SU-DHL-6 (cell line): Measurements from ENCODE around the gene PLA2G6.
"Not testable (repeated sequence)": the region's sequence is repeated elsewhere in the genome, so short reads cannot be mapped to it uniquely, and the experiment has no call there.

Experiments
- H2AFZ ChIP-seq: fragments of 200-600 bp; sonication (generic); 2 replicates; pipeline ENCODE4 v1.6.1; 2014; ENCODE audit warnings: low read depth, mild to moderate bottlenecking, moderate library complexity, mixed read lengths, antibody characterized with exemption, low read length; ENCODE audit not compliant: severe bottlenecking
- H3F3A ChIP-seq: fragments of 200-600 bp; shearing (Covaris generic); 2 replicates; pipeline ENCODE4 v1.6.0; 2016; ENCODE audit warnings: antibody characterized with exemption, mild to moderate bottlenecking; ENCODE audit not compliant: insufficient read depth
- H3K27ac ChIP-seq: fragments of 200-600 bp; sonication (generic); 2 replicates; pipeline ENCODE4 v1.5.1; 2016; ENCODE audit warnings: low read depth, mild to moderate bottlenecking, low read length, moderate library complexity, mixed read lengths
- H3K27me3 ChIP-seq: fragments of 200-600 bp; sonication (generic), shearing (Covaris generic); 2 replicates; pipeline ENCODE4 v1.6.0; 2014; ENCODE audit warnings: mild to moderate bottlenecking, low read length
- H3K36me3 ChIP-seq: fragments of 200-600 bp; sonication (generic); 2 replicates; pipeline ENCODE4 v1.6.1; 2014; ENCODE audit warnings: mild to moderate bottlenecking, low read length, mixed read lengths
- H3K4me2 ChIP-seq: fragments of 300-600, 200-600 bp; shearing (Covaris generic), sonication (generic); 2 replicates; pipeline ENCODE4 v1.6.0; 2014; ENCODE audit warnings: low read length, low read depth, mild to moderate bottlenecking; ENCODE audit not compliant: poor library complexity, severe bottlenecking
- H3K4me3 ChIP-seq: fragments of 200-600 bp; sonication (generic); 2 replicates; pipeline ENCODE4 v1.5.1; 2014; ENCODE audit warnings: antibody characterized with exemption, low read length, mild to moderate bottlenecking, mixed read lengths; ENCODE audit not compliant: insufficient read depth, poor library complexity, severe bottlenecking
- H3K79me2 ChIP-seq: fragments of 200-600 bp; sonication (generic); 2 replicates; pipeline ENCODE4 v1.6.1; 2014; ENCODE audit warnings: mild to moderate bottlenecking, low read length, moderate library complexity; ENCODE audit not compliant: insufficient read depth
- H3K9ac ChIP-seq: fragments of 200-600 bp; sonication (generic); 2 replicates; pipeline ENCODE4 v1.7.0; 2014; ENCODE audit warnings: mild to moderate bottlenecking, low read length
- H3K9me2 ChIP-seq: fragments of 200-600 bp; sonication (generic); replicated peaks from 2 replicates; pipeline ENCODE4 v1.6.1; 2014; ENCODE audit warnings: low read length; ENCODE audit not compliant: insufficient read depth
- H3K9me3 ChIP-seq: fragments of 200-600 bp; sonication (generic); 2 replicates; pipeline ENCODE4 v1.6.1; 2014; ENCODE audit warnings: low read length, mixed read lengths; ENCODE audit not compliant: insufficient read depth
- H4K20me1 ChIP-seq: fragments of 200-600 bp; sonication (generic); 2 replicates; pipeline ENCODE4 v1.6.1; 2014; ENCODE audit warnings: low read depth, mild to moderate bottlenecking, antibody characterized with exemption, low read length, moderate library complexity, mixed read lengths
- CTCF ChIP-seq: fragments of 200-600 bp; sonication (generic); IDR thresholded peaks from one replicate; pipeline ENCODE4 v1.5.1; 2017; ENCODE audit warnings: antibody characterized with exemption, mild to moderate bottlenecking, low read length, moderate library complexity; ENCODE audit not compliant: insufficient read depth, poor library complexity, severe bottlenecking
- EZH2phosphoT487 ChIP-seq: fragments of 200-600 bp; sonication (generic), shearing (Covaris generic); conservative IDR thresholded peaks from 2 replicates; pipeline ENCODE4 v1.6.1; 2018; ENCODE audit warnings: mild to moderate bottlenecking, antibody characterized with exemption, low read length, moderate library complexity, mixed read lengths

PLA2G6 gene

GRCh38 chr22:38148245-38148644 lies 33.4 kb downstream of the PLA2G6 start:
- TF ChIP-seq CTCF, result no peak
- no peak for TF ChIP-seq EZH2phosphoT487
- H3K36me3 ChIP-seq, result no peaks in the 10 kb centered on the region
- H3K27ac ChIP-seq, result no peak overlapping the region
- no peaks in the 10 kb centered on the region for H3K9me3 ChIP-seq
- H4K20me1 ChIP-seq, result no peaks in the 10 kb centered on the region
- H3K9ac ChIP-seq, result no peak overlapping the region
- H3K4me3 ChIP-seq, result no peak overlapping the region
- H2AFZ ChIP-seq, result no peak overlapping the region
- no peaks in the 10 kb centered on the region for H3K9me2 ChIP-seq
- H3K4me2 ChIP-seq, result no peak overlapping the region
- H3K27me3 ChIP-seq, result no peaks in the 10 kb centered on the region
- H3F3A ChIP-seq, result no peaks in the 10 kb centered on the region; the same call in 1 of the 2 replicates
- no peaks in the 10 kb centered on the region for H3K79me2 ChIP-seq

DNA sequence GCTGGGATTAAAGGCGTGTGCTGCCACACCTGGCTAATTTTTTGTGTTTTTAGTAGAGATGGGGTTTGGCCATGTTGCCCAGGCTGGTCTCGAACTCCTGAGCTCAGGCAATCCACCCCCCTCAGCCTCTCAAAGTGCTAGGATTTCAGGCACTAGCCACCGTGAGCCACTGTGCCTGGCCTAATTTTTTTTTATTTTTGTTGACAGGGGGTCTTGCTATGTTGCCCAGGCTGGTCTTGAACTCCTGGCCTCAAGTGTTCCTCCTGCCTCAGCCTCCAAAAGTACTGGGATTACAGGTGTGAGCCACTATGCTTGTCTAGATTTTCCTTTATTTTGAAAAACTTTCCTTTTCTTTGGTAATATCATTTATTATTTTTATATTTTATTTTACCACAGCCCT lies 35.5 kb downstream of the PLA2G6 start:
- not testable (repeated sequence) for H3K9ac ChIP-seq

GRCh38 chr22:38144025-38144405 lies 37.6 kb downstream of the PLA2G6 start:
- Histone ChIP-seq H3F3A (no peaks in the 10 kb centered on the region), H3K4me2 (no peak overlapping the region), H3K9ac (no peak overlapping the region)

More for the DNA sequence above, 35.5 kb downstream of the PLA2G6 start:
- H4K20me1 ChIP-seq, H3K9me2 ChIP-seq, H3K27ac ChIP-seq, H3K4me2 ChIP-seq, H2AFZ ChIP-seq, H3K79me2 ChIP-seq, H3K9me3 ChIP-seq, H3K27me3 ChIP-seq, H3K36me3 ChIP-seq, H3F3A ChIP-seq, H3K4me3 ChIP-seq: not testable (repeated sequence)

DNA sequence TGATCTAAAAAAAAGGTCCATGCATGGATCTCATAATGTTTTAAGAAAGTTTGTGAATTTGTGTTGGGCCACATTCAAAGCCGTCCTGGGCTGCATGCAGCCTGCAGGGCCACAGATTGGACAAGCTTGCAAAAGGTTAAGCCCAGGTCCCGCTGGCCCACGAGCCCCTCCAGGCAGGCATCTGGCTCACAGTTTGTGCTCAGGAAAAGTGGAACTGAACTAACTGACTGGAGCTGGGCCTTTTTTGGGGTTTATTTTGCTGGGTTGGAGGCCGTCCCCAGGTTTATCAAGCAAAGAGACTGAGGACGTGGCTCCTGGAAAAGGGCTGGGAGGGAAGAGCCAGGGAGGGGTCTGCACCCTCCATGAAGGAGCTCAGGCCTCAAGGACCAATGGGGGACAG lies 39.0 kb downstream of the PLA2G6 start:
- no peaks in the 10 kb centered on the region for H3K36me3 ChIP-seq
- no peaks in the 10 kb centered on the region for H3K79me2 ChIP-seq
- H3K9me2 ChIP-seq, result no peaks in the 10 kb centered on the region
- H3F3A ChIP-seq, result no peaks in the 10 kb centered on the region
- no peak for TF ChIP-seq EZH2phosphoT487
- no peak for TF ChIP-seq CTCF
- no peak overlapping the region for H2AFZ ChIP-seq
- no peaks in the 10 kb centered on the region for H4K20me1 ChIP-seq
- H3K4me2 ChIP-seq, result no peak overlapping the region
- no peaks in the 10 kb centered on the region for H3K27me3 ChIP-seq
- H3K4me3 ChIP-seq, result no peak overlapping the region
- no peaks in the 10 kb centered on the region for H3K9me3 ChIP-seq
- H3K9ac ChIP-seq, result no peak overlapping the region
- no peak overlapping the region for H3K27ac ChIP-seq

More at GRCh38 chr22:38144025-38144405, 37.6 kb downstream of the PLA2G6 start:
- no peaks in the 10 kb centered on the region for H3K9me3 ChIP-seq
- H3K27ac ChIP-seq, result no peak overlapping the region
- H3K9me2 ChIP-seq, result no peaks in the 10 kb centered on the region
- H3K79me2 ChIP-seq, result no peaks in the 10 kb centered on the region
- TF ChIP-seq EZH2phosphoT487, result no peak
- TF ChIP-seq CTCF, result no peak
- no peaks in the 10 kb centered on the region for H3K27me3 ChIP-seq
- no peaks in the 10 kb centered on the region for H4K20me1 ChIP-seq
- no peak overlapping the region for H2AFZ ChIP-seq
- no peak overlapping the region for H3K4me3 ChIP-seq
- H3K36me3 ChIP-seq, result no peaks in the 10 kb centered on the region
